NCI-H1694 (cell line): ENCODE data around the gene RPN1.

Source experiments
- DNase-seq: peaks from one replicate; lab custom pipeline; 2025; lab: John Stamatoyannopoulos, UW

The RPN1 gene

GRCh38 chr3:128578346-128578745 lies 72.3 kb downstream of the RPN1 start:
- no peak for DNase-seq

DNA sequence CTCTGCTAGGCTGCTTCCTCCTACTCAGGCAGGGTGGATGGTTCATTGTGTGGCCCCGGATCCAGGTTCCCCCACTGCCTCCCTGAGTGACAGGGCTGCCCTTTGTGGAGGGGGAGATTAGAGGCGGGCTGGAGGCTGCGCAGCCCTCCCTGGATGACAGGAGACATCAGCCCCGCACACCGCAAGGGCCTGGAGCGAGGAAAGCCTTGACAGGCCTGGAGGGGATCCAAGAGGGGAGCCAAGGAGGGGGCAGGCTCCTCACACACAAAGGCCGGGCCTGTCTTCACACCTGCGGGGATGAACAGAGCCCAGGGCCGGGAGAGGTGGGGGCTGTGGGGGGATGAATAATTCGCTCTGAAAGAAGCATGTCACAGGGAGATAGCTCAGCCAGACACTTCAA lies 72.9 kb downstream of the RPN1 start:
- no peak for DNase-seq

DNA sequence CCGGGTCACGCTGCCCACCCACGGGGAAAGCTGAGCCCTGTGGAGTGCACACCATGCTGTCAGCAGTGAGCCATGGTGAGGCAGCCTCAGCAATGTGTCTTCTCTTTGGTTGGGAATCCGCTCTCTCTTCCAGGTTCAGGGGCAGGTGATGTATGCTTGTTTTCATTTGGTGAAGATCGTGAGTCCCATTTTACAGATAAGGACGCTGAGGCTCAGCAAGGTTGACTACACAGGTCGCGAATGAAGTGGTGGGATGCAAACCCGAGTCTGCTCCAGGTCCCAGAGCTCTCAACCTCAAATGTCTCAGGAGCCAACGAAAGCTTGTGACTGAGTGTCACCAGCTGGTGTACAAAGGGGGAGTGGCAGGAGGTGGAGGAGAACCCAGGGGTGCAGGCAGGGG lies 74.3 kb downstream of the RPN1 start:
- no peak for DNase-seq

DNA sequence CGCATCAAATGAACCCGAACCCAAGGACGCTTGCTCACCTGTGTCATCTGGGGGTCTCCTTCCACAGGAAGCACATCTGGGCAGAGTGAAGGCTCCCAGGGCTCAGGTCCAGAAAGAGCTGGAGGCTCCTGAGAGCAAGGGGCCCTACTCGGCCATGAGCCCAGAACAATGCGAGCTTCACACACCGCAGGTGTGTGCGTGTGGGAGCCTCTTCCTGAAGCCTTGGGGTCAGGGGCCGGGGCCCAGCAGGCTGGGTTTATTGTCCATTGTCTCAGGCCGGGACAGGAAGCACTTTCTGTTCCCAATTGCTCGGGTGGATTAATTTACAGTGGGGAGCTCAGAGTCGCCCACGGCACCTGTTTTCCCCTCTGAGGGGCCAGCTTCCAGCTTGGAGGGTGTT lies 74.8 kb downstream of the RPN1 start:
- no peak for DNase-seq

DNA sequence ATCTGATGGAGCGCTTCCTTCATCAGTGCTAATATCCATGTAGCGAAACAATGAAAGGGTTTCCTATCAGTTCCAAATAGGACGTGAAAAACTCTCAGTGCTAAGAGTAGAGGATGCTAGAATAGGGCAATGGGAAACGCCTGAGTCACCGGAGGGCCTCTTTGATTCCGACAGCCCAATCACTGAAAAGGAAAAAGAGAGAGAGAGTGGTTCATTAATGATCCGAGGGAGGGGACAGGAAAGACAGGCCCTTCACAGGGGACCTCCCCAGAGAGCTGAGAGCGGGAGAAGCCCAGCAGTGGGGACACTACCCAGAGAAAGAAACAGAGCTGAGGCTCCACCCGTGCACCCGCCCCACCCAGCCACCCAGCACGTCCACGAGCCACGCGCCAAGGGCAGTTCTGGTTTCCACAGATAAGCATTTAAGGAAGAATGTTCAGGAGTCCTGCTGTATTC lies 76.9 kb downstream of the RPN1 start:
- DNase-seq: no peak

GRCh38 chr3:128573160-128573559 lies 77.5 kb downstream of the RPN1 start:
- no peak for DNase-seq

GRCh38 chr3:128572644-128573105 lies 77.9 kb downstream of the RPN1 start:
- peak; percentile 27 for DNase-seq

GRCh38 chr3:128572013-128572412 lies 78.6 kb downstream of the RPN1 start:
- DNase-seq: no peak
